Activated CD4-positive, CD25-positive, alpha-beta regulatory T cell (primary cell): ENCODE measurements around the gene AMPD1.

Experiments
- DNase-seq, 4 experiments: peaks; one replicate each; lab custom pipeline; 2025; lab: John Stamatoyannopoulos, UW

The AMPD1 gene

DNA sequence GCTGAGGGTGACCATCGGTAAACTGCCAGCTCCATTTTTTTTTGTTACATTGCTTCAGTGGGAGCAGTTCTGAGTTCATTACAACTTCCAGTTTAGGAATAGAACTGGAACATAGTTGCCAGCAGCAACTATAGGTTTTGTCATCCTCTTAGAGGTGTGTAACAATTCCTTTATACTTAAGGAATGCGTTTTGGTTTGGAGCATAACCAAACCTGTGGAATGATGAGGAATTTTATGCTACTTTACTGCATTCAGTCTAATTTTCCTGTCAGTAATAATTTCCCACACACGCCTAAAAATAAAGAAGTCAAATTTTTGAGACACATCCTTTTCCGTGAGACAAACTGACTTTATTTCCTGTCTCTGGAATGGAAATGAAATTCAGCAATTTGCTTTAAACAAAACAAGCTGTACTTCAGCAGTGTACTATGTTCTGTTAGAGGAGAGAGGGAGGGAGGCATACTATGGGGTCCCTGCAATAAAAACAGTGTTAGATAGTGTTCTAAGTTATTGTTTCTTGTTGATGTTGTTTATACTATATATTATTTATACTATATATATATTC, 4.8 kb upstream of the AMPD1 start:
- DNase-seq, result no peak

DNA sequence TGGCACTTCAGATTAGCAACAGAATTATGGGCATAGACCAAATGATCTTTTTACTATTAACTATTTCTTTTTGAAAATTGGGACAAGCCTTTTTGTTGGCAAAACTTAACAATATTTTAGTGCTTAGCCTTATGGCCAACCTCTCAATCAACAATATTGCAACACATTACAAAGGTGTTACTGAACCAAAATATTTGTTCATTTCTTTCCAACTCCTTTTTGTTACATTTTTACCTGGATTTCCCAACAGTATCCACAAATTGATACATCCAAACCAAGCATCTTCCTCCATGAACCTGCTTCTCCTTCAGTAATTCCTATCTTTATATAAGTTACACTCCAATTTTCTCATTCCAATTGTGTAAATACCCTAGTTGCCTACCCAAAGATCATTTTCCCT, 1.5 kb upstream of the AMPD1 start:
- no peak for DNase-seq

DNA sequence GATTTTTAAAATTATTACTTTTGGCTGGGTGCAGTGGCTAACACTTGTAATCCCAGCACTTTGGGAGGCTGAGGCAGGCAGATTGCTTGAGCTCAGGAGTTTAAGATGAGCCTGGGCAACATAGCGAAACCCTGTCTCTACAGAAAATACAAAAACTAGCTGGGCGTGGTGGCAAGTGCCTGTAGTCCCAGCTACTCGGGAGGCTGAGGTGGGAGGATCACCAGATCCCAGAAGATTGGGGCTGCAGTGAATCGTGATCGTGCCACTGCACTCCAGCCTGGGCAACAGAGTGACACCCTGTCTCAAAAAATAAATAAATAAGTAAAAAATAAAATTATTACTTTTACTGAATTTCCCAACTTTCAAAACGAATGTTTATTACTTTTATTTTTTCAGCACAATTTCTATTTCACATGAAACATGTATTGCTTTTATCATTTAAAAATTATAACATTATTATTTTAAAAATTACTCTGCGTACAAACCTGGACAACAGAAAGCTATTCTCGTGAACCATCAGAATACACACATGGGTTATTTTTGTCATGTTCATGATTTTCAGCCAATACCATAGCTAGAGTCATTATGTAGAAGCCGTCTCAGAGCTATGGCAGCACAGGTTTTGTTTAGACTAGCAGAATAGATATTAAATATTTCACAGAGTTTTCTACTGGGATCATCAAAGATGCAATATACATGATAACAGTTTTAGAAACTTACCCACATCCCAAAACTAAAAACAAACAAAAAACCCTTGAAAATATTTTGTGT, 621 bp downstream of the AMPD1 start:
- DNase-seq, result no peak

DNA sequence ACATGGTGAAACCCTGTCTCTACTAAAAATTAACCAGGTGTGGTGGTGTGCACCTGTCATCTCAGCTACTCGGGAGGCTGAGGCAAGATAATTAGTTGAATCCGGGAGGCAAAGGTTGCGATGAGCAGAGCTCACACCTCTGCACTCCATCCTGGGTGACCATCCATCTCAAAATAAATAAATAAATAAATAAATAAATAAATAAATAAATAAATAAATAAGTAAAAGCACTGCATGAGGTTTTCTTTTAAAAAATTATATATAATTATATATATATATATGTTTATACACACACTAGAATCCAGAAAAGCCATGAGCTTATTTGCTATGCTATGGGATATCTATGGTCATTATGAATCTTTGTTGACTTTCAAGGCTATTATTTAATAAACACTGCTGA, 2.4 kb downstream of the AMPD1 start:
- no peak for DNase-seq

DNA sequence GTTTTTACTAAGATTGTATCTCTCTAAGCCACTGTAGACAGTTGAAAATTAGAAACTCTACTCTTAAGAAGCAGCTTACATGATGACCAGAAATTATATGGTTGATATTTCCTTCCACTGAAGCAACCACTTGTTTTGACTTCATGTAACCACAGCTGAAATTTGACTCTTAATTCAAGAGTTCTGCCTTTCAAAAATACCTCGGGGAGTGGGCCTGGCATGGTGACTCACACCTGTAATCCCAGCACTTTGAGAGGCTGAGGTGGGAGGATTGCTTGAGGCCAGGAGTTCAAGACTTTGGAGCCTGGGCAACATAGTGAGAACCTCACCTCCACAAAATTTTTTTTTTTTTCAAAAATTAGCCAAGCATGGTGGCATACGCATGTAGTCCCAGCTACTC, 4.3 kb downstream of the AMPD1 start:
- no peak for DNase-seq

DNA sequence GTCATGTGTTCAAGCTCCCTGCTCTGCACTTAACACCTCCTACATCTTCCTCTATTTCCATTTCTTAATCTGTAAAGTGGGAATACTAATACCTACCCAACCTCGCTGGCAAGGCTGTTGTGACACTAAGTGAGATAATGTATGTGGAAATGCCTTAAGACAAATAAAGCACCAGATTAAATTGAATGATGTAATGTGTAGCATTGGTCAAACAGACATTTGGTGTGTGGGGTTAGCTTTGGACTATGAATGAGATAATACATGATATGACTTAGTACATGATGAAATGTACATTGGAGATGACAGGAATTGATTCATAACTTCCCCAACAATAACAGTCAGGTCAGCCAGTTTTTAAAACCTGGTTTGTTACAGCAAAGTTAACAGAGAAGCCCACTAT, 5.2 kb downstream of the AMPD1 start:
- no peak for DNase-seq

DNA sequence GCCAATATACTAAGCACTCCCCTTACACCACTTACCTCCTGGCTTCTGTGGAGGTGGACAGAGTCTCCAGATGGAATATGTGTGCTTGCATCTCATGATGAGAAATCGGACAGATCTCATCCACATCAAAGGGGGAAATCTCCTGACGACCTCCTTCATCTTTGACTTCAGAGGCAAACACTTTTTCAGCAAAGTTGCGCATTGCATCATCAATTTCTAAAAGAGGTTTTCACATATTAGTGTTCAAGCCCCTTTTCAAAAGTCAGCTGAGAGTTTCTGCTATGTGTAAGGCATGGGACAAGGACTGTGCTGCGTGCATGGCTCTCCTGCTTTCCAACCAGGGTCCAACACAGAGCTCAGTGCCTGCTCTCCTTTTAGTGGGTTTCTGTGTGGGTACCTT, 6.8 kb downstream of the AMPD1 start:
- no peak for DNase-seq

DNA sequence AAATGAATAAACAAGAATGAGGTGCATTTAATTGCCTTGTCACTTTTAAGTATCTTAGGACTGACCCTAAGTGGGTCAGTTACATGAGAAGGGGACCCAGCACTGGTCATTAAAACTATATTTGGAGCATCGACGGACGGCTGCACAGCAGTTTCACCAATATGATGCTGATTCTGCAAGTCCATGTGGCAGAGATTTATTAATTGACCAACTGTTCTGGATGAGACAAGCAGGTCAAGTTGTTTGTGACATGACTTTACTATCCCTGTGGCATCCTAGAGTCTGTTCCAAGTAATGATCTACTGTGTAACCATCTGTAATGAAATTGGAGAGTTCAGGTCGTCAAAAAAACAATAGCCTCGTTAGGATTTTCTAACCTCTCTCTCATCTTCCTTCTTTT, 9.5 kb downstream of the AMPD1 start:
- DNase-seq, result no peak

DNA sequence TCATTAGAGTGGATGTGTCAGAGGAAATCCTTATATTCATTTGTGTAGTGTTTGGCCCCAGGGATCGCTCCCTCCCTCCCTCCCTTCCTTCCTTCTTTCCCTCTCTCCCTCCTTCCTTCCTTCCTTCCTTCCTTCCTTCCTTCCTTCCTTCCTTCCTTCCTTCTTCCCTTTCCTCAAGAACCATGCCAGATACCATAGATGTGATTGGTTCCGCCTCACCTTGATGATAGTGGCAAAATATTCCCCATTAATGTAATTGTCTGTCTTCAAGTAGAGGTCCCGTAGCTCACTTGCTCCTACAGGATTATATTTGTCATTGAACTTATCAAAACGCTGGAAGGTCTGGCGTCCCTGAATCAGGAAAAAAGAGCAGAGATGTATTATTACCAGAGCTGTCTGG, 17.7 kb downstream of the AMPD1 start:
- DNase-seq, result no peak

DNA sequence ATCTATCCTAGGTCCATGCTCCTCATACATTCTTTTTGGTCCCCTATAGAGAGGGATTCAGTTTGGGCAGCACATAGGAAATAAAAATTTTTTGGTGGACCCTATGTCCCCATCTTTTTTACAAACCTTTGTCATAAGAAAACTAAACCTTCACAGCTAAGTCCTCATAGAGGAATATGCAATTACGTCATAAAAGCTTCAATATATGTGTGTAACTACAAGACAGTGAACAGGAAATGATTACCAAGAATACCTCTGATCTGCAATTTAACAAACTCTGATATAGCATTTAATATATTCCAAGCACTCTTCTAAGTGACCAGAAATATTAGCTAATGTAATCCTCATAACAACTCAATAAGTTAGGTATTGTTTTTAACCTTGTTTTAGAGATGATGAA, 19.2 kb downstream of the AMPD1 start:
- DNase-seq, result no peak

DNA sequence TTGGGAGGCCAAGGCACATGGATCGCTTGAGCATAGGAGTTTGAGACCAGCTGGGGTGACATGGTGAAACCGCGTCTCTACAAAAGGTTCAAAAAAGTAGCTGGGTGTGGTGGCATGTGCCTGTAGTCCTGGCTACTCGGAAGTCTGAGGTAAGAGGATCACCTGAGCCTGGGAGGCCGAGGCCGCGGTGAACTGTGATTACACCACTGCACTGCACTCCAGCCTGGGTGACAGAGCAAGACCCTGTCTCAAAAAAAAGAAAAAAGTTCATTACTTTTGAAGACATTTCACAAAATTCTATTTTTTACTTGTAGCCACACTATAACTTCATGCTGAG, 23.4 kb downstream of the AMPD1 start:
- no peak for DNase-seq

DNA sequence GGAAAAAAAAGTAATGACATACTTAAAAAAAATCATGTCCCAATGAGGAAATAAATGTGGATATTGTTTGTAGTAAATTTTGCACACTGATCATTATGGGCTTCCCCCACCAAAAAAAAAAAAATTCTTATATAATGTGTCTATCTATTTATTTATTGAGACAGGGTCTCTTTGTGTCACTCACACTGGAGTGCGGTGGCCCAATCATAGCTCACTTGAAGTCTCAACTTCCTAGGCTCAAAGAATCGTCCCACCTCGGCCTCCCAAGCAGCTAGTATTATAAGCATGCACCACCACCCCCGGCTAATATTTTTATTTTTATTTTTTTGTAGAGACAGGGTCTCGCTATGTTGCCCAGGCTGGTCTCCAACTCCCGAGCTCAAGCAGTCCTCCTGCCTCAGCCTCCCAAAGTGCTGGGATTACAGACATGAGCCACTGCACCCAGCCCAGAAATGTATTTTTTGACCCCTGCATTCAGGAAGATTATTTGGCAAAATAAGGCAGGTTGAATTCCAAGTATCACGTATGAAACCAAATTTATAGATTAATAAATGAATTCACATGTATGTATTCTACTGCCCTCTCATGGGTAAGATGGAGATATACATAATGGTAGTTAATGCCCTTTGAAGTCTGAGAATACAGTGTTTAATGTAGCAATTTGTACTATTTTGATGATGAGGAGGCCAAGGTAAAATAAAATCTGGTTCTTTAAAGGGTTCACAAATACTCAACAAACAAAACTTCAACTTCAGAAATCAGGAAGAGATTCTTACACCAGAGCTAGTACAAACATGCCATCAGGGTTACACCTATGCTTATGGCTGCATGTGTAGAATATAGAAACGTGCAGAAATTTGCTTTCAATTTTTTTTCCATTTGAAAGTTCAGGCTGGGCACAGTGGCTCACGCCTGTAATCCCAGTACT, 24.1 kb downstream of the AMPD1 start:
- DNase-seq, result no peak

DNA sequence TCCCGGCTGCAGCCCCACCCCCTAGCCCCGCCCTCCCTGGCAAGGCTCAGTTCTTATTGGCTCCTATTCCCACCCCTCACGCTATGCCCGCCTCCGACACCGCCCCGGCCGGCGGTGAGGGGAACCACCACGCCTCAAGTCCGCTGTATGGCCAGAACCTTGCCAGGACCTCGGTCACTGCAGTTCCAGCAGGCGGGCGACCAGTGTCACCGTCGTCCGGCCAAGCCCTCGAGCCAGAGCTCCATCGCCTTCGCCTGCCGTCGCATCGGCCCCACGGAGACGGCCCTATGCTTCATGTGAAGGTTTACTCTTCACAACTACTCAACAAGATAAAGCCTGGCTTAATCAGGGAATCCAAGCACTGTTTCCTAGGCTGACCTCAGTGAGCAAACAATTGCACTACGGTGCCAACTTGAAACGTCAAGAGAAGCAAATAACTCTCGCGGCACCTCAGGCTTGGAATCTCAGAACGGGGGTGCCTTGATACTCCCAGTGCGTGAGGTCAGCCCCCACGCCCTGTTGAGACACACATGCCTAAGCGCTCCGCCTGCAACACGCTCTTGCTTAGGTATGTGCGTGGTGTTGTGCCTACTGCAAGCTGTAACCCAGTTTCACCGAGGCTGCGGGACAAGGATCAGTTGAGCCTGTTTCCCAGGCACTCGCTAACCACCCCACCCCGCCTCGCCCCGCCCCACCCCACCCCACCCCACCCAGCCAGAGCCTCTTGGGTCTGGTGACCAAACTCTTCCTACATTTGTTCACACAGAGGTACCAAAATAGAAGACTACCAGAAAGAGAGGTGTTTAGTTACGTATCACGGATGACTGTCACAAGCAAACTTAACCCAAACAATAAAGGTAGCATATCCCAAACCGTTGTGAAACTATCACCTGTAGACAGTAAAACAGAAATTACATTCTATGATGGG, 25.0 kb downstream of the AMPD1 start:
- peak; percentile 67 to 75 (median 68) for DNase-seq

DNA sequence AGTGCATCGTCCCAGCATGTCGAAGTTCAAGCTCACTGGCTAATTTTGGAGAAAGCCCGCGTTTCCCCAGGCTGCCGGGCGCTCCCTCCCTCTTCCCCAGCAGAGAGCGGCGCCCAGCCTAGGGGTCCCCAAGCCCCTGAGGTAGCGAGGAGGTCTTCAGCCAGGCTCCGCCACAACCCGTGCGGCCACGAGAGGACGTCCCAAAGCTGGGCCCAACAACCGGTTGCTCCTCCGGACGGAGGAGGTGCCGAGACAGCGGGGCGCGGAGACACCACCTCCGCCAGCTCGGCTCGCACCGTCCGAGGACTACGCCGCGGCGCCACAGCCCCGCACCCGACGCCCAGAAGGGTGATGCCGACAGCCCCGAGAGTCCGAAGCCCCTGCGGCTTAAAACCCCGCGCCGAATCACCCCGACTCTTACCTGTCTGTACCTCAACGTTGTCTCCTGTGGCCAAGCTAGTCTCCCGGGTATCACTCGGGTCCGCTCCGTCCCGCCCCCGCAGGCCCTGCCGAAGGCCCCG, 25.7 kb downstream of the AMPD1 start, which contains the start of gene DENND2C:
DENND2C (minus strand) TSS at position 488 of the 521 bp plus-strand sequence. CDS start 44,065 bp downstream, outside the sequence.
- DNase-seq, result no peak

DNA sequence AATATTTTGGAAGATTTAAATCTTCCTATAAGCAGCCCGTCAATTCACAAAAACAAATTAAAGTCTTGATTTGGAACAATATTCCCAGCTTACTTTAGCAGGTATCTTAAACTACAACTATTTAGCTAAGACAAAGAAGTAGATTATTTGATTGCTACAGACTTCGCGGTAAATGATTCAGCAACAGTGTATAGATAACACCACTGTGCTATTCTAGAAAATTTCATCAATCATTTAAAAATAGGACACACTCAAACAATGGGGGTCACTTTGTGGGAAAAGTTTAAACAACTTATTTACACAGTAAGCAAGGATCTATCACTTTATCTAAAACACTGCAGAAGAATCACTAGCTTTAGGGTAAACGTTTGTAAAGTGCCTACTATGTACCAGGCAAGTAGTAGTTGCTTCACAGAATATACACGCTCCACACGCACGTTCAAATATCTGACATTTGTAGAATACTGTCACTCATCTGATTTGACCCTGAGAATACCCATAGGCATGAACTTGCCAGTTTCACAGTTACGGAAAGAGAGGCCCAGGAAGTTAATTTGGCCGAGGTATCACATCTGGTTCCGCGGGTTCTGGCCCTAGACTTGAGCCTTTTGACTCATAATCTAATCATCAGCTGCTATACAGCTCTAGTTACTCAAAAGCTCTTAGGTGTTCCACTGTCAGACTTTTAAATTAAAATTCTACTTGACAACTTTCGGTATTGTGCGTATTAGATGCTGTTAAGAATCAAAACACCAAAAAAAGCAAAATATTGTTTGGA, 26.4 kb downstream of the AMPD1 start:
- DNase-seq, result no peak

DNA sequence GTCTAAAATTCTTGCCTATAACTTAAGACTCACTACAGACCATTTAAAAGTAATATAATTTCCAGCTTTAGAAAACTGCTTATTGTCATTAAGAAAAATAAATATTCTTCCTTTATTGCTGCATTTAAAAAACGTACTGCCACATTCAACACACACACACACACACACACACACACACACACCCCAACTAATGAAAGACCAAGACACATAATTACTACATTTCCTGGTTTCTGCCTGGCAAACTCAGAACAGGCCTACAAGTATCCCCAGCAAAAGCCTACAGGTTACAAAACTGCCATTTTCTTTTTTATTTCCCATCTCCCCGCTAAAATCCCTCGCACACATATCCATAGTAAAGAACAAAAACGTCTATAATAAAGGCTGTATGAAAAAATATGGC, 27.0 kb downstream of the AMPD1 start:
- DNase-seq, result no peak

DNA sequence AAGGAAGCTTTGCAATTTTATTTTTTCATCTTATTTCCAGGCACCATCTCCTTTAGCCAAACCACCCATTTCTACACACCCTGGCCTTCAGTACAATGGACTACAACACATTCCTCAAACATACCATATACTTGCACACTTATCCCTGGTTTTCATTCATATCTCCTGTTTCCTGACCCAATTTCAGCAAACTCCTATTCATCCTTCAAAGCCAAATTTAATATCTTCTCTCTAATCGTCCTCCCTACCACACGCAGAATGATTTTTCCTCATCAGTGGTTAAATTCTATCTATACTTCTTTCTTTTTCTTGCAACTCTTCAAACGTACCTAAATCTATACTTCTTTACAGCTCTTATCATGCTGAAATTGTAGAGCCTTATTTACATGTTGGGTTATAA, 28.4 kb downstream of the AMPD1 start:
- no peak for DNase-seq

DNA sequence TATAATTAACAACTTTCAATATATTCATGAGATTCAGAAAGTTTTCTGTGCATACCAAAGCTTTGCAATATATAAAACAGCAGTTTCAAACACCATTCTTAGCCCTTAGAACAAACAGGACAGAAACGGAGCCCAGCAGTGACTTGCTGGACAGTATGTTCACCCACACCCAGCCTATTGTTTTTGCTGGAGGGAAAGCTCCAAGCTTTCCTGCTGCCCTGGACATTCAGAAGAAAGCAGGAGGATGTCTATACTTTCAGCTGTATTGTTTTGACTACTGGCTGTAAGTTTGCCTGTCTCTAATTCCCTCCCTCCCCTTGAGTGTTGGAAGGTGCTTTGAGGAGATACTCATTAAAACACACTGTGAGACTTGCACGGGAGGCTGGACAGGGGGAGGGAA, 35.1 kb downstream of the AMPD1 start:
- no peak for DNase-seq

DNA sequence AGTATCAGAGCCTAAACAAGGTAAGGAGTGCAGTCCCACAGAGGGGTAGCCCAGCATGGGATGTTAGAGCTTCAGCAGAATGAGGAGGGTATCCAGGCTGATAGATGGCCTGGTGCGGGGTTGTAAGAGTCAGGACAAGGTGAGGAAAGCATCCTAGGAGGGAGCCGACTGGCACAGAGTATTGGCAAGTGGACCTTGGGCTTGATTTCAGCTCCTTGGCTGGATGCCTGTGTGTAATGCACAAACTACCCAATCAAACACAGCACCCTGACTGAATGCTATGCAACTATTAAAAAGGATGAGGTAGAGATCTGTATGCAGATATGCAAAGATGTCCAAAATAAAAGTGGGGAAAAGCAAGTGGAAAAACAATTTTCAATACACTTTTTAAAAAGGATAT, 43.5 kb downstream of the AMPD1 start:
- no peak for DNase-seq

DNA sequence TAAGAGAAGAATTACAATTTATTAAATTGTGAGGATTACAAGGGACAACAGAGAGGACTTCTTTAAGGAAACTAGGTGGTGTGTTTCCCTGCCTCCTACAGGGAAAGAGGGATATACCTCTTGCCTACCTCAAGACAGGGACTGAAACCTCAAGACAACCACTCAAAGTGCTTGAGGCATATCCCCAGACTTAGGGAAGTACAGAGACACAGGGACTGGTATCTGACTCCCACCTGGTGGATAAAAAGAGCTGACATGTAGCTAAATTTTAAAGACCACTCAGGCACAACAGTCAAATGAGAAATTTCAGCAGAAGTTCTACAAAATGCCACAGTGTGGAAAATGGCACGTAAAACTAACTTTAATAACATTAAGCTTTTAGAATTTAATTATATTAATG, 46.8 kb downstream of the AMPD1 start:
- DNase-seq, result no peak

DNA sequence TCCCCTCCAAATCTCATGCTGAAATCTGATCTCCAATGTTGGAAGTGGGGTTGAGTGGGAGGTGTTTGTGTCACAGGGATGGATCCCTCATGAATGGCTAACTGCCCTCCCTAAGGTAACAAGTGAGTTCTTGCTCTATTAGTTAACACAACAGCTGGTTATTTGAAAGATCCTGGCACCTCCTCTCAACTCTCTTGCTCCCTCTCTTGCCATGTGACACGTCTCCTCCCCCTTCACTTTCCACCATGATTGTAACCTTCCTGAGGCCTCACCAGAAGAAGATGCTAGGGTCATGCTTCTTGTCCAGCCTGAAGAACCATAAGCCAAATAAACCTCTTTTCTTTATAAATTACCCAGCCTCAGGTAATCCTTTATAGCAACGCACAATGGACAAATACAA, 54.0 kb downstream of the AMPD1 start:
- DNase-seq, result no peak
